Adrenal gland (tissue), 12 donors: ENCODE results near the gene BLNK. TPM values are rescaled to one million over a fixed set of nuclear protein-coding genes. Genes with fewer than 3 reads are reported as not detected.
"Not testable (repeated sequence)": the region's sequence is repeated elsewhere in the genome, so short reads cannot be mapped to it uniquely, and the experiment has no call there.

Experiments used
- DNase-seq, 7 donors: peaks; one replicate each; pipeline ENCODE4 v3.0.0-alpha.2; 2019 to 2020
- H3K27ac ChIP-seq, 5 donors: fragments of 200-600 bp; sonication (generic) in 4 of 5; 1 replicate in 3 of 5; 2 replicates in 2 of 5; pipeline versions ENCODE4 v1.5.1 to v1.8.0; 2016 to 2020; ENCODE audit warnings: mild to moderate bottlenecking in 1 of 5
- H3K27me3 ChIP-seq: fragments of 200-600 bp; 2 replicates; pipeline ENCODE4 v1.8.0; 2021
- H3K36me3 ChIP-seq, 2 donors: fragments of 200-600 bp; replicated peaks in 1 of 2; 1 replicate in 1 of 2; 2 replicates in 1 of 2; pipeline versions ENCODE4 v1.5.1 to v1.8.0; 2018 to 2022
- H3K4me1 ChIP-seq, 2 donors: fragments of 200-600 bp; replicated peaks in 1 of 2; 1 replicate in 1 of 2; 2 replicates in 1 of 2; pipeline versions ENCODE4 v1.5.1 to v1.8.0; 2018 to 2021
- H3K4me3 ChIP-seq, 4 donors: fragments of 200-600 bp; sonication (generic) in 3 of 4; one replicate each; pipeline ENCODE4 v1.5.1; 2016 to 2018
- H3K9me3 ChIP-seq, 3 donors: fragments of 200-600 bp; sonication (generic) in 1 of 3; replicated peaks in 1 of 3; 1 replicate in 2 of 3; 2 replicates in 1 of 3; pipeline versions ENCODE4 v1.5.1 to v1.8.0; 2016 to 2021
- POLR2A ChIP-seq, 2 donors: fragments of 450-650 bp; IDR thresholded peaks; one replicate each; pipeline ENCODE4 v1.6.1; 2017; ENCODE audit warnings: antibody characterized with exemption in 2 of 2, mild to moderate bottlenecking in 2 of 2, moderate library complexity in 1 of 2
- WGBS, 4 donors: extraction: QIAGEN DNeasy Blood & Tissue Kit in 2 of 4; methylation state at CpG; one replicate each; pipeline versions ENCODE4 v1.1.5 to v1.1.7; 2013 to 2017; 5-methylcytosine and 5-hydroxymethylcytosine counted together
- intact Hi-C, 2 donors: fragments of 100-400 bp; cut with DNase I; formaldehyde crosslinking; loops; one replicate each; pipeline versions ENCODE4 v1.14.1 to v1.15.0; 2022 to 2023
- polyA plus RNA-seq, 3 donors: library from polyadenylated mRNA; stranded (reverse); fragments of 200-250 nt in 2 of 3; fragments of 350-450 nt in 1 of 3; fragmentation: Illumina TruSeq in 1 of 3; extraction: RNeasy Lipid Tissue Mini Kit (QIAGEN cat#74804) in 1 of 3; gene quantifications; one replicate each; pipeline ENCODE4 v1.2.3, GENCODE V29; 2013 to 2014
- total RNA-seq, 9 donors: library from RNA; depleted of rRNA in 4 of 9; stranded (reverse); fragments of >200 nt in 4 of 9; fragments of 120-200 nt in 1 of 9; fragmentation: NEBNext Ultra II Directional in 1 of 9; extraction: Animal tissue kit (Norgen Biotek cat#: 25700) in 1 of 9; gene quantifications; one replicate each; pipeline versions ENCODE4 v1.1.0 to v1.2.4, GENCODE V29; 2013 to 2023
- TF ChIP-seq, protein P1 (sequence below), 6 experiments: fragments of 450-650 bp in 4 of 6; fragments of 200-600 bp in 2 of 6; sonication (generic) in 1 of 6; IDR thresholded peaks; 1 replicate in 5 of 6; 2 replicates in 1 of 6; pipeline versions ENCODE4 v1.5.1 to v1.8.0; 2016 to 2021; ENCODE audit warnings: antibody characterized with exemption in 6 of 6, mild to moderate bottlenecking in 2 of 6, moderate library complexity in 1 of 6
- donor health status: healthy with polysubstance abuse.
- donor health status: Bipolar disorder and iron deficiency.
- donor health status: DM: yes; HTN: yes; CAD: no.
- donor health status: DM: no; HTN: no; CAD: no.
- donor health status: DM: no; HTN: no; CAD: no.
- donor health status: DM: yes; HTN: yes; CAD: no.

BLNK gene
- total and polyA plus RNA-seq, 12 donors, result 0.72 to 8.5 (median 4.0) TPM

GRCh38 chr10:96313344-96313743 is 42.0 kb upstream of the BLNK start:
- TF ChIP-seq, protein P1, sequence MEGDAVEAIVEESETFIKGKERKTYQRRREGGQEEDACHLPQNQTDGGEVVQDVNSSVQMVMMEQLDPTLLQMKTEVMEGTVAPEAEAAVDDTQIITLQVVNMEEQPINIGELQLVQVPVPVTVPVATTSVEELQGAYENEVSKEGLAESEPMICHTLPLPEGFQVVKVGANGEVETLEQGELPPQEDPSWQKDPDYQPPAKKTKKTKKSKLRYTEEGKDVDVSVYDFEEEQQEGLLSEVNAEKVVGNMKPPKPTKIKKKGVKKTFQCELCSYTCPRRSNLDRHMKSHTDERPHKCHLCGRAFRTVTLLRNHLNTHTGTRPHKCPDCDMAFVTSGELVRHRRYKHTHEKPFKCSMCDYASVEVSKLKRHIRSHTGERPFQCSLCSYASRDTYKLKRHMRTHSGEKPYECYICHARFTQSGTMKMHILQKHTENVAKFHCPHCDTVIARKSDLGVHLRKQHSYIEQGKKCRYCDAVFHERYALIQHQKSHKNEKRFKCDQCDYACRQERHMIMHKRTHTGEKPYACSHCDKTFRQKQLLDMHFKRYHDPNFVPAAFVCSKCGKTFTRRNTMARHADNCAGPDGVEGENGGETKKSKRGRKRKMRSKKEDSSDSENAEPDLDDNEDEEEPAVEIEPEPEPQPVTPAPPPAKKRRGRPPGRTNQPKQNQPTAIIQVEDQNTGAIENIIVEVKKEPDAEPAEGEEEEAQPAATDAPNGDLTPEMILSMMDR (IDR thresholded peaks at IDR 0.05), result no peak
- no peak for TF ChIP-seq POLR2A (IDR thresholded peaks at IDR 0.05)
- no peaks in the 10 kb centered on the region for H3K9me3 ChIP-seq
- H3K36me3 ChIP-seq, result no peaks in the 10 kb centered on the region
- no peak overlapping the region for H3K4me3 ChIP-seq
- DNase-seq, result no peak
- H3K4me1 ChIP-seq, result no peaks in the 10 kb centered on the region
- 63 to 81% (median 75%) methylated on average over 2 of the region's 2 CpGs for WGBS, 4 donors
- intact Hi-C loops, result no loop called here
- peaks cover 6% of the 10 kb centered on the region for H3K27me3 ChIP-seq
- no peak overlapping the region for H3K27ac ChIP-seq

GRCh38 chr10:96311180-96311715 is 39.9 kb upstream of the BLNK start:
- intact Hi-C loops, result no loop called here
- TF ChIP-seq, protein P1 (IDR thresholded peaks at IDR 0.05), result no peak
- TF ChIP-seq POLR2A (IDR thresholded peaks at IDR 0.05), result no peak
- DNase-seq, result no peak
- peaks cover 6% of the 10 kb centered on the region for H3K27me3 ChIP-seq
- no peaks in the 10 kb centered on the region for H3K4me1 ChIP-seq
- H3K27ac ChIP-seq, result no peak overlapping the region
- WGBS, 4 donors, result 77 to 87% (median 78%) methylated on average over 3 of the region's 3 CpGs
- no peaks in the 10 kb centered on the region for H3K9me3 ChIP-seq
- no peaks in the 10 kb centered on the region for H3K36me3 ChIP-seq
- no peak overlapping the region for H3K4me3 ChIP-seq

DNA sequence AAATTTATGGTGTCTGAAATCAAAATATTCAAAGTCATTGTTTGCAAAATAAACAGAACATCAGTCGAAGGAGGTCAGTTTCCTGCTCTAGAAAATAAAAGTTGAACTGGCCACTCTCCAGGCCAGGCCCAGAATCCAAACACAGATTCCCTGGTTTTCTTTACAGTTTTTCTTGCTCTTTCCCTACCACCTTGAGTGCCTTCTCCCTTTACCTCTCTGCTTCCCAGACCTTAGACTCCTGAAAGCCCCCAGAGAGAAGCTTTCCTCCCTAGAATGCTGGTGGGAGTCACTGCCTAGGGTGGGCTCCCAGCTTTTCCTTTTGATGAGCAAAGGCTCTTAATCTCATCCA is 38.9 kb upstream of the BLNK start:
- H3K27ac ChIP-seq, result no peak overlapping the region

GRCh38 chr10:96309628-96310320 is 38.4 kb upstream of the BLNK start:
- no peak overlapping the region for H3K27ac ChIP-seq
- H3K36me3 ChIP-seq, result no peaks in the 10 kb centered on the region

More for the DNA sequence above, 38.9 kb upstream of the BLNK start:
- 47 to 58% (median 54%) methylated on average over 1 of the region's 1 CpG for WGBS, 4 donors
- TF ChIP-seq, protein P1 (IDR thresholded peaks at IDR 0.05), result no peak
- no peak for TF ChIP-seq POLR2A (IDR thresholded peaks at IDR 0.05)
- Histone ChIP-seq H3K9me3 (no peaks in the 10 kb centered on the region), H3K36me3 (no peaks in the 10 kb centered on the region), H3K27me3 (peaks cover 6% of the 10 kb centered on the region), H3K4me3 (no peak overlapping the region), H3K4me1 (no peaks in the 10 kb centered on the region)
- intact Hi-C loops, result no loop called here
- no peak for DNase-seq

DNA sequence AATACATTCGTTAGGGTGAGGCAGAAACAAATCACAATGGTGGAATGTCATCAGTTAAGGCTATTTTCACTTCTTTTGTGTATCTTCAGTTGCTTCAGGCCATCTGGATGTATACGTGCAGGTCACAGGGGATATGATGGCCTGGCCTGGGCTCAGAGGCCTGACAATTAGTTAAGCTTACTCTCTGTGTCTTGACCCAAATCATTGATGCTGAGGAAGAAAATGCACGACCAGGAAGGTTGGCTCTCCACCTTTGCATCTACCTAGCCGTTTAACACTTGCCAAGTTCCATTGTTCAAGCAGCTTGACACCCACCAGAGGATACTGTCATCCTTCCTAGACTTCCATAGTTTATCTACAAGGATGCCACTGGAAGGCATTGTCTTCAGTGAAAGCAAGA is 37.5 kb upstream of the BLNK start:
- H3K27me3 ChIP-seq, H3K9me3 ChIP-seq, H3K4me1 ChIP-seq, DNase-seq, H3K36me3 ChIP-seq, H3K4me3 ChIP-seq, intact Hi-C loops, H3K27ac ChIP-seq: not testable (repeated sequence)
- 73 to 83% (median 74%) methylated on average over 4 of the region's 4 CpGs for WGBS, 4 donors

More at GRCh38 chr10:96309628-96310320, 38.4 kb upstream of the BLNK start:
- Histone ChIP-seq H3K4me3 (no peak overlapping the region), H3K27me3 (peaks cover 4% of the 10 kb centered on the region), H3K9me3 (no peaks in the 10 kb centered on the region), H3K4me1 (no peaks in the 10 kb centered on the region)
- DNase-seq, result no peak
- WGBS, 4 donors, result 54 to 75% (median 55%) methylated on average over 3 of the region's 3 CpGs
- TF ChIP-seq POLR2A (IDR thresholded peaks at IDR 0.05), result no peak
- TF ChIP-seq, protein P1 (IDR thresholded peaks at IDR 0.05), result no peak
- intact Hi-C loops, result no loop called here
